K562 (cell line): ENCODE results near the gene APOL2. TPM values are rescaled to one million over a fixed set of nuclear protein-coding genes. Genes with fewer than 3 reads are reported as not detected.

Experiments used
- ATAC-seq: fragments of 200-7000 bp; cut with Tn5 transposase; 3 replicates; pipeline ENCODE4 v1.9.1; 2020; ENCODE audit warnings: moderate library complexity
- BruUV-seq: library from RNA; stranded (reverse); fragments of 400-500 nt; replicated peaks from 2 replicates; lab custom pipeline; 2021; lab: Mats Ljungman, UMichigan
- CTCF ChIA-PET: fragments of 300-600 bp; formaldehyde crosslinking; extraction: SDS; loops from one replicate; lab custom pipeline; 2021; ENCODE audit warnings: low intra/inter-chr PET ratio; lab: Yijun Ruan, JAX
- POLR2A ChIA-PET: fragments of 300-600, 350-650 bp; sonication (Branson Sonifier 250); formaldehyde crosslinking; extraction: SDS; loops from one replicate; lab custom pipeline; 2021; ENCODE audit warnings: antibody characterized with exemption, inconsistent platforms; lab: Yijun Ruan, JAX
- DNase-seq, 4 experiments: peaks; one replicate each; pipeline versions ENCODE4 v3.0.0 to v3.0.0-alpha.2; 2011 to 2018; ENCODE audit warnings: low spot score in 3 of 4, mixed read lengths in 3 of 4; ENCODE audit errors: extremely low read depth in 1 of 4
- FAIRE-seq: peaks from 2 replicates; lab custom pipeline; 2011; peaks lifted over from hg19 to GRCh38; lab: Jason Lieb, UNC
- H2AFZ ChIP-seq: 2 replicates; pipeline ENCODE4 v1.6.0; 2011; ENCODE audit warnings: low read depth, low read length, control low read depth, inconsistent platforms
- H3K27ac ChIP-seq: fragments of 200-600 bp; 3 replicates; pipeline ENCODE4 v1.8.0; 2011; ENCODE audit warnings: low read depth, mild to moderate bottlenecking, control low read depth, inconsistent platforms, low read length, moderate library complexity, mixed read lengths; ENCODE audit errors: extremely low read depth
- H3K27me3 ChIP-seq, 2 experiments: fragments of 300-600 bp in 1 of 2; 2 replicates in 1 of 2; 3 replicates in 1 of 2; pipeline versions ENCODE4 v1.6.0 to v1.8.0; 2011; ENCODE audit warnings: inconsistent platforms in 2 of 2, low read length in 2 of 2, mild to moderate bottlenecking in 1 of 2, mixed read lengths in 1 of 2, moderate library complexity in 1 of 2; ENCODE audit not compliant: control insufficient read depth in 2 of 2, insufficient read depth in 2 of 2
- H3K36me3 ChIP-seq: fragments of 300-600 bp; 3 replicates; pipeline ENCODE4 v1.8.0; 2011; ENCODE audit warnings: mild to moderate bottlenecking, low read length, inconsistent platforms; ENCODE audit not compliant: control insufficient read depth, insufficient read depth
- H3K4me1 ChIP-seq, 2 experiments: fragments of 200-600 bp in 1 of 2; replicated peaks in 1 of 2; 2 replicates in 1 of 2; 3 replicates in 1 of 2; pipeline versions ENCODE4 v1.5.1 to v1.8.0; 2011; ENCODE audit warnings: inconsistent platforms in 2 of 2, low read length in 2 of 2, mild to moderate bottlenecking in 1 of 2, mixed read lengths in 1 of 2, moderate library complexity in 1 of 2; ENCODE audit not compliant: control insufficient read depth in 2 of 2, insufficient read depth in 2 of 2
- H3K4me2 ChIP-seq: 2 replicates; pipeline ENCODE4 v1.6.1; 2011; ENCODE audit warnings: low read length, control low read depth, inconsistent platforms, mixed read lengths; ENCODE audit not compliant: insufficient read depth
- H3K4me3 ChIP-seq: fragments of 200-600 bp; sonication (generic), shearing (Covaris generic); 2 replicates; pipeline ENCODE4 v1.5.1; 2016; ENCODE audit warnings: control low read depth, inconsistent platforms
- H3K79me2 ChIP-seq: fragments of 200-600 bp; 3 replicates; pipeline ENCODE4 v1.8.0; 2011; ENCODE audit warnings: low read length, inconsistent platforms; ENCODE audit not compliant: control insufficient read depth, insufficient read depth
- H3K9ac ChIP-seq, 2 experiments: 2 replicates each; pipeline versions ENCODE4 v1.6.0 to v1.6.1; 2011; ENCODE audit warnings: low read depth in 2 of 2, low read length in 2 of 2, control low read depth in 1 of 2, inconsistent platforms in 1 of 2, mild to moderate bottlenecking in 1 of 2, mixed read lengths in 1 of 2; ENCODE audit not compliant: insufficient read depth in 1 of 2
- H3K9me1 ChIP-seq: one replicate; pipeline ENCODE4 v1.6.0; 2011; ENCODE audit warnings: inconsistent platforms, mild to moderate bottlenecking, low read length, moderate library complexity; ENCODE audit not compliant: control insufficient read depth, insufficient read depth
- H3K9me3 ChIP-seq: replicated peaks from 2 replicates; pipeline ENCODE4 v1.5.1; 2011; ENCODE audit warnings: low read depth, low read length, inconsistent platforms; ENCODE audit not compliant: control insufficient read depth, insufficient read depth
- H4K20me1 ChIP-seq: replicated peaks from 2 replicates; pipeline ENCODE4 v1.6.1; 2011; ENCODE audit warnings: low read length, inconsistent platforms, mixed read lengths; ENCODE audit not compliant: control insufficient read depth, insufficient read depth
- CHCHD3 ChIP-seq: fragments of 250-450 bp; sonication (Bioruptor Pico); IDR thresholded peaks from 2 replicates; pipeline ENCODE4 v2.1.2; 2022; ENCODE audit warnings: mild to moderate bottlenecking
- FOXJ2 ChIP-seq: fragments of 200-800 bp; sonication (Bioruptor generic); IDR thresholded peaks from 2 replicates; pipeline ENCODE4 v1.6.1; 2016; ENCODE audit warnings: missing genetic modification characterization, missing compliant biosample characterization
- FOXJ3 ChIP-seq: sonication (generic); formaldehyde crosslinking; IDR thresholded peaks from 2 replicates; pipeline ENCODE4 v1.4.0; 2020; ENCODE audit warnings: mild to moderate bottlenecking, missing genetic modification reagents
- HMGXB4 ChIP-seq: sonication (generic); formaldehyde crosslinking; IDR thresholded peaks from 2 replicates; pipeline ENCODE4 v1.8.1; 2023; ENCODE audit warnings: mild to moderate bottlenecking, missing genetic modification reagents
- IRF2 ChIP-seq: sonication (generic); formaldehyde crosslinking; IDR thresholded peaks from 2 replicates; pipeline ENCODE4 v1.8.1; 2022; ENCODE audit warnings: mild to moderate bottlenecking, missing genetic modification reagents
- NONO ChIP-seq, 2 experiments: fragments of 200-400 bp in 1 of 2; fragments of 450-650 bp in 1 of 2; formaldehyde crosslinking in 1 of 2; IDR thresholded peaks; 2 replicates each; pipeline ENCODE4 v1.6.1; 2017; ENCODE audit warnings: low read depth in 2 of 2, mild to moderate bottlenecking in 2 of 2, moderate library complexity in 2 of 2, low read length in 1 of 2
- ZBED1 ChIP-seq: IDR thresholded peaks from 2 replicates; pipeline ENCODE4 v1.6.1; 2014
- ZBTB17 ChIP-seq: fragments of 450-650 bp; formaldehyde crosslinking; IDR thresholded peaks from 2 replicates; pipeline ENCODE4 v1.4.0; 2020; ENCODE audit warnings: mild to moderate bottlenecking
- ZBTB5 ChIP-seq: fragments of 450-650 bp; IDR thresholded peaks from 2 replicates; pipeline ENCODE4 v1.6.1; 2017; ENCODE audit warnings: antibody characterized with exemption
- ZNF174 ChIP-seq: fragments of 250-450 bp; sonication (Bioruptor Pico); IDR thresholded peaks from 2 replicates; pipeline ENCODE4 v1.4.0; 2020; ENCODE audit warnings: mild to moderate bottlenecking
- ZNF253 ChIP-seq: fragments of 250-450 bp; sonication (Bioruptor Pico); conservative IDR thresholded peaks from 2 replicates; pipeline ENCODE4 v1.6.1; 2021; ENCODE audit warnings: mild to moderate bottlenecking
- ZNF408 ChIP-seq: fragments of 250-450 bp; sonication (Bioruptor Pico); IDR thresholded peaks from 2 replicates; pipeline ENCODE4 v1.4.0; 2020; ENCODE audit warnings: low read depth, mild to moderate bottlenecking, moderate library complexity
- ZNF589 ChIP-seq: fragments of 200-800 bp; sonication (Bioruptor generic); IDR thresholded peaks from 2 replicates; pipeline ENCODE4 v1.6.1; 2016; ENCODE audit warnings: low read depth, missing genetic modification characterization, missing compliant biosample characterization
- WGBS: fragments of 100-300 bp; shearing (Covaris generic); methylation state at CpG from one replicate; pipeline ENCODE4 v1.1.6; 2016; ENCODE audit warnings: low coverage, mixed read lengths; ENCODE audit not compliant: insufficient coverage; ENCODE audit errors: missing lambda C conversion rate; 5-methylcytosine and 5-hydroxymethylcytosine counted together
- in situ Hi-C: fragments of 300-500 bp; cut with MboI; formaldehyde crosslinking; loops from 4 replicates; pipeline ENCODE4 v1.15.0; 2018; ENCODE audit warnings: inconsistent platforms, mixed read lengths
- intact Hi-C: fragments of 100-400 bp; cut with micrococcal nuclease; formaldehyde crosslinking; loops from 2 replicates; pipeline ENCODE4 v1.14.2; 2022
- polyA plus RNA-seq, 8 experiments: library from polyadenylated mRNA; depleted of rRNA in 4 of 8; stranded (reverse) in 5 of 8; unstranded in 3 of 8; fragments of >200 nt; fragmentation: Nextera tagmentation in 2 of 8; fragmentation: Illumina TruSeq in 1 of 8; extraction: Ambion mirVana in 2 of 8; extraction: Trizol in 1 of 8; gene quantifications; 2 replicates each; pipeline versions ENCODE4 v1.2.1 to v1.2.3, GENCODE V29; 2011 to 2014; ENCODE audit warnings: inconsistent platforms in 1 of 8, missing spikeins in 1 of 8
- total RNA-seq, 7 experiments: library from RNA; depleted of rRNA in 6 of 7; stranded (reverse); fragments of >200 nt in 6 of 7; fragmentation: Illumina TruSeq in 2 of 7; extraction: Trizol in 2 of 7; gene quantifications; 2 replicates each; pipeline versions ENCODE4 v1.2.1 to v1.2.3, GENCODE V29; 2011 to 2021; ENCODE audit warnings: low replicate concordance in 1 of 7

Gene APOL2
- total and polyA plus RNA-seq, 9 of the 15 experiments (the other 6 are each of a cell fraction or from before 2014, with no cell fraction given), result 2.7 to 10.6 (median 8.9) TPM

- TF ChIP-seq FOXJ2, result no peak
- no peak for TF ChIP-seq ZBTB5
- TF ChIP-seq ZBED1, result no peak
- TF ChIP-seq ZBTB17, result no peak
- TF ChIP-seq ZNF589 (CRISPR knock-in tag), result no peak
- no peak for TF ChIP-seq ZNF174 (CRISPR knock-in tag)
- TF ChIP-seq IRF2, result no peak
- no peak for TF ChIP-seq FOXJ3 (CRISPR knock-in tag)
- no peak for TF ChIP-seq CHCHD3 (CRISPR knock-in tag)
These were observed 15.1 kb downstream of the APOL2 start (continued) for GRCh38 chr22:36224245-36224644.

GRCh38 chr22:36223504-36223903 is 15.8 kb downstream of the APOL2 start:
- H4K20me1 ChIP-seq, result no peaks in the 10 kb centered on the region
- no peak overlapping the region for H3K4me2 ChIP-seq
- no peak overlapping the region for H3K27ac ChIP-seq
- ATAC-seq, result no peak
- ChIA-PET POLR2A (no interaction called here), CTCF (no interaction called here)
- 38% methylated on average over 5 of the region's 8 CpGs for WGBS
- intact Hi-C loops (loop anchor here (5.0 kb wide), 2 partner anchors 41 to 76 kb away; no protein-coding TSS in a partner anchor), in situ Hi-C loops (no loop called here)
- H2AFZ ChIP-seq, result no peak overlapping the region
- no peaks in the 10 kb centered on the region for H3K27me3 ChIP-seq
- H3K9me1 ChIP-seq, result no peaks in the 10 kb centered on the region
- H3K4me3 ChIP-seq, result no peak overlapping the region
- BruUV-seq, result no TSS peak
- TF ChIP-seq ZNF253, result no peak
- no peak for TF ChIP-seq HMGXB4
- TF ChIP-seq NONO (IDR thresholded peaks at IDR 0.05; ENCODE audit: low read depth in 2 of 2, low read length in 1 of 2), result no peak
- TF ChIP-seq ZNF408, result no peak
- FAIRE-seq, result no peak
- H3K9me3 ChIP-seq, result no peaks in the 10 kb centered on the region
- DNase-seq, result no peak
- no peaks in the 10 kb centered on the region for H3K79me2 ChIP-seq
- no peak overlapping the region for H3K9ac ChIP-seq
- H3K36me3 ChIP-seq, result peaks cover 10% of the 10 kb centered on the region; the same call in 1 of the 3 replicates
- H3K4me1 ChIP-seq, result peaks cover 0 to 3% of the 10 kb centered on the region in 2 experiments; a peak in 1 of 5 replicates
